ENCODE measurements around the gene COLQ. TPM values are rescaled to one million over a fixed set of nuclear protein-coding genes. Genes with fewer than 3 reads are reported as not detected.

The COLQ gene
- total RNA-seq, 3 donors from 2014 or later = 1.1 to 3.0 (median 1.5) TPM

GRCh38 chr3:15556512-15556911, 35.0 kb upstream of the COLQ start:
- TF ChIP-seq CTCF (IDR thresholded peaks at IDR 0.05) = no peak
- Histone ChIP-seq H3K4me1 (ENCODE audit: low read depth) (no peaks in the 10 kb centered on the region), H3K4me3 (no peak overlapping the region), H3K36me3 (ENCODE audit: low read depth) (no peaks in the 10 kb centered on the region), H3K9me3 (no peaks in the 10 kb centered on the region)
- intact Hi-C loops (cut with DNase I, micrococcal nuclease) = no loop called here
- ATAC-seq = peak; percentile 50
- DNase-seq = no peak

- no peaks in the 10 kb centered on the region for H3K36me3 ChIP-seq (ENCODE audit: low read depth)
- H3K4me1 ChIP-seq (ENCODE audit: low read depth) = no peaks in the 10 kb centered on the region
- H3K4me3 ChIP-seq = no peak overlapping the region
- no peaks in the 10 kb centered on the region for H3K9me3 ChIP-seq
- intact Hi-C loops (cut with DNase I, micrococcal nuclease) = no loop called here
- DNase-seq (no peak), ATAC-seq (no peak)
- TF ChIP-seq CTCF (IDR thresholded peaks at IDR 0.05) = no peak
Measured at GRCh38 chr3:15553749-15554148, 32.2 kb upstream of the COLQ start.

- no peak overlapping the region for H3K4me3 ChIP-seq
- TF ChIP-seq CTCF (IDR thresholded peaks at IDR 0.05) = no peak
- DNase-seq (no peak), ATAC-seq (no peak)
- no peaks in the 10 kb centered on the region for H3K36me3 ChIP-seq (ENCODE audit: low read depth)
- no peaks in the 10 kb centered on the region for H3K9me3 ChIP-seq
- no peaks in the 10 kb centered on the region for H3K4me1 ChIP-seq (ENCODE audit: low read depth)
- intact Hi-C loops (cut with DNase I, micrococcal nuclease) = no loop called here
Measured at GRCh38 chr3:15551902-15552301, 30.4 kb upstream of the COLQ start.

- ATAC-seq (no peak), DNase-seq (no peak)
- Histone ChIP-seq H3K9me3 (peaks cover 2% of the 10 kb centered on the region), H3K4me1 (ENCODE audit: low read depth) (no peaks in the 10 kb centered on the region), H3K36me3 (ENCODE audit: low read depth) (no peaks in the 10 kb centered on the region), H3K4me3 (no peak overlapping the region)
- no peak for TF ChIP-seq CTCF (IDR thresholded peaks at IDR 0.05)
- intact Hi-C loops (cut with DNase I, micrococcal nuclease) = no loop called here
Measured at GRCh38 chr3:15549846-15550245, 28.3 kb upstream of the COLQ start.

- intact Hi-C loops (cut with DNase I, micrococcal nuclease) = no loop called here
- H3K36me3 ChIP-seq (ENCODE audit: low read depth) = no peaks in the 10 kb centered on the region
- H3K4me3 ChIP-seq = no peak overlapping the region
- DNase-seq (no peak), ATAC-seq (no peak)
- H3K4me1 ChIP-seq (ENCODE audit: low read depth) = no peaks in the 10 kb centered on the region
- TF ChIP-seq CTCF (IDR thresholded peaks at IDR 0.05) = no peak
- H3K9me3 ChIP-seq = peaks cover 2% of the 10 kb centered on the region
Measured at GRCh38 chr3:15542614-15543013, 21.1 kb upstream of the COLQ start.

GRCh38 chr3:15541371-15541770, 19.9 kb upstream of the COLQ start:
- peaks cover 1% of the 10 kb centered on the region for H3K9me3 ChIP-seq
- no peak overlapping the region for H3K4me3 ChIP-seq
- no peak for DNase-seq
- intact Hi-C loops (cut with DNase I, micrococcal nuclease) = no loop called here
- no peaks in the 10 kb centered on the region for H3K4me1 ChIP-seq (ENCODE audit: low read depth)
- no peaks in the 10 kb centered on the region for H3K36me3 ChIP-seq (ENCODE audit: low read depth)
- no peak for TF ChIP-seq CTCF (IDR thresholded peaks at IDR 0.05)
- no peak for ATAC-seq

Measured in mucosa of descending colon (tissue), 3 donors.